Smooth muscle cell (in vitro differentiated cells): ENCODE measurements around the gene CKS1B. TPM values are rescaled to one million over a fixed set of nuclear protein-coding genes. Genes with fewer than 3 reads are reported as not detected.

Experiments
- DNase-seq: peaks from one replicate; lab custom pipeline; 2025; ENCODE audit not compliant: unreplicated experiment; lab: John Stamatoyannopoulos, UW
- H2AFZ ChIP-seq: fragments of 200-600 bp; sonication (generic); 2 replicates; pipeline ENCODE4 v1.6.0; 2016; ENCODE audit warnings: antibody characterized with exemption, low read depth, mild to moderate bottlenecking
- H3F3A ChIP-seq: fragments of 200-600 bp; sonication (generic); 2 replicates; pipeline ENCODE4 v1.6.0; 2017; ENCODE audit warnings: antibody characterized with exemption, low read depth
- H3K27ac ChIP-seq: fragments of 200-600 bp; sonication (generic); 2 replicates; pipeline ENCODE4 v1.5.1; 2016; ENCODE audit warnings: low read depth, mild to moderate bottlenecking
- H3K27me3 ChIP-seq: fragments of 200-600 bp; sonication (generic); 2 replicates; pipeline ENCODE4 v1.6.1; 2016; ENCODE audit warnings: low read depth, mild to moderate bottlenecking
- H3K36me3 ChIP-seq: fragments of 200-600 bp; sonication (generic); 2 replicates; pipeline ENCODE4 v1.5.1; 2016; ENCODE audit warnings: low read depth
- H3K4me1 ChIP-seq: fragments of 200-600 bp; sonication (generic); 2 replicates; pipeline ENCODE4 v1.5.1; 2016; ENCODE audit warnings: low read depth
- H3K4me2 ChIP-seq: fragments of 200-600 bp; sonication (generic); 2 replicates; pipeline ENCODE4 v1.6.0; 2016; ENCODE audit warnings: mild to moderate bottlenecking
- H3K4me3 ChIP-seq: fragments of 200-600 bp; sonication (generic); 2 replicates; pipeline ENCODE4 v1.5.1; 2016; ENCODE audit warnings: mild to moderate bottlenecking
- H3K79me2 ChIP-seq: fragments of 200-600 bp; sonication (generic); 2 replicates; pipeline ENCODE4 v1.6.0; 2016; ENCODE audit warnings: low read depth, mild to moderate bottlenecking
- H3K9ac ChIP-seq: fragments of 200-600 bp; sonication (generic); 2 replicates; pipeline ENCODE4 v1.6.0; 2016; ENCODE audit warnings: low read depth
- H3K9me3 ChIP-seq: fragments of 200-600 bp; sonication (generic); replicated peaks from 2 replicates; pipeline ENCODE4 v1.5.1; 2016; ENCODE audit warnings: low read depth
- H4K20me1 ChIP-seq: fragments of 200-600 bp; sonication (generic); 2 replicates; pipeline ENCODE4 v1.6.0; 2016; ENCODE audit warnings: low read depth
- WGBS: methylation state at CpG from one replicate; pipeline ENCODE4 v1.1.7; 2016; ENCODE audit warnings: low lambda C conversion rate; 5-methylcytosine and 5-hydroxymethylcytosine counted together
- polyA plus RNA-seq: library from polyadenylated mRNA; unstranded; fragments of >200 nt; fragmentation: Nextera tagmentation; extraction: Ambion mirVana; gene quantifications from 2 replicates; pipeline ENCODE4 v1.2.1, GENCODE V29; 2016
- total RNA-seq: library from RNA; depleted of rRNA; stranded (reverse); fragments of >200 nt; gene quantifications from 2 replicates; pipeline ENCODE4 v1.2.3, GENCODE V29; 2014
- TF ChIP-seq, protein P1 (sequence below): fragments of 200-600 bp; sonication (generic); IDR thresholded peaks from 2 replicates; pipeline ENCODE4 v1.5.1; 2017; ENCODE audit warnings: borderline replicate concordance, mild to moderate bottlenecking, antibody characterized with exemption; ENCODE audit not compliant: insufficient read depth, poor library complexity, severe bottlenecking

The CKS1B gene
- total and polyA plus RNA-seq, 2 experiments from 2014 or later = 41.6 to 116 TPM

DNA sequence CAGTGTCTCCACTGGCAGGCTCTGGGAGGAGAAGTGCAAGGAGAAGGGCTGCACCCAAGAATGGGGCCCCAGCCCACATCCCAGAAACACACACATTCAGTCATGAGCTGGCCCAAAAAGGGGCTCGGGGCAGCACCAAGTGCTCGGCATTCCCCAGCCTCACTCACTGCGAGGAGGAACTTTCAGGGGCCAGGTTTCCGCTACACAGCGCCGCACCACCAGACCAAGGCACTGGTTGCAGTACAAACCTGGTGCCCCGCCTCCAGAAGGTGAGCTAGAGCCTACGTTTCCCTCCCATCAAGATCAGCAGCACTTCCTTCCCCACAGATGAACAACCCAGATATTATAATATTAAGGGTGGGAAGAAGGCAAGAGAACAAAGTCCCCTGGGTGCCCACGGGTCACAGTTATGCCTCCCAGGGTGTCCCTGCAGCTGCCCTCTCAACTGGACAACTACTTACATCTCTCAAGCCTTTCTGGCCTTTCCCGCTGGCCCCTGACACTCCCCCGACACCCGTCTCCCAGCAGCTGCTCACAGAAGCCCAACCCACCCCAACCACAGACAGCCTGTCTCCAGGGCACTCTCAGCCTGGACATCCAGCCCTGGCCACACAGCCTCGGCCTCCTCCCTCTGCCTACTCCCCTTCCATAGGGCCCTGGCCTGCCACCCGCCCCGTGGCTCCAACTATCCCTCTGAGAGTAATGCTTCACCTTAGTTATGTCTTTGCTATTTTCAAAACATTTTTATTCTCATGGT lies 22.4 kb upstream of the CKS1B start:
- no peak overlapping the region for H3K4me2 ChIP-seq
- TF ChIP-seq, protein P1, sequence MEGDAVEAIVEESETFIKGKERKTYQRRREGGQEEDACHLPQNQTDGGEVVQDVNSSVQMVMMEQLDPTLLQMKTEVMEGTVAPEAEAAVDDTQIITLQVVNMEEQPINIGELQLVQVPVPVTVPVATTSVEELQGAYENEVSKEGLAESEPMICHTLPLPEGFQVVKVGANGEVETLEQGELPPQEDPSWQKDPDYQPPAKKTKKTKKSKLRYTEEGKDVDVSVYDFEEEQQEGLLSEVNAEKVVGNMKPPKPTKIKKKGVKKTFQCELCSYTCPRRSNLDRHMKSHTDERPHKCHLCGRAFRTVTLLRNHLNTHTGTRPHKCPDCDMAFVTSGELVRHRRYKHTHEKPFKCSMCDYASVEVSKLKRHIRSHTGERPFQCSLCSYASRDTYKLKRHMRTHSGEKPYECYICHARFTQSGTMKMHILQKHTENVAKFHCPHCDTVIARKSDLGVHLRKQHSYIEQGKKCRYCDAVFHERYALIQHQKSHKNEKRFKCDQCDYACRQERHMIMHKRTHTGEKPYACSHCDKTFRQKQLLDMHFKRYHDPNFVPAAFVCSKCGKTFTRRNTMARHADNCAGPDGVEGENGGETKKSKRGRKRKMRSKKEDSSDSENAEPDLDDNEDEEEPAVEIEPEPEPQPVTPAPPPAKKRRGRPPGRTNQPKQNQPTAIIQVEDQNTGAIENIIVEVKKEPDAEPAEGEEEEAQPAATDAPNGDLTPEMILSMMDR = no peak
- WGBS = 82% methylated on average over 14 of the region's 15 CpGs
- no peaks in the 10 kb centered on the region for H3K36me3 ChIP-seq
- H3K79me2 ChIP-seq = peaks cover 17% of the 10 kb centered on the region
- no peak overlapping the region for H3K27ac ChIP-seq
- no peak overlapping the region for H3K4me3 ChIP-seq
- no peak overlapping the region for H3K9ac ChIP-seq
- no peaks in the 10 kb centered on the region for H3K9me3 ChIP-seq
- H2AFZ ChIP-seq = no peak overlapping the region
- DNase-seq = no peak
- peaks cover 27% of the 10 kb centered on the region for H4K20me1 ChIP-seq
- H3K27me3 ChIP-seq = no peaks in the 10 kb centered on the region
- no peaks in the 10 kb centered on the region for H3F3A ChIP-seq
- peaks cover 12% of the 10 kb centered on the region for H3K4me1 ChIP-seq

DNA sequence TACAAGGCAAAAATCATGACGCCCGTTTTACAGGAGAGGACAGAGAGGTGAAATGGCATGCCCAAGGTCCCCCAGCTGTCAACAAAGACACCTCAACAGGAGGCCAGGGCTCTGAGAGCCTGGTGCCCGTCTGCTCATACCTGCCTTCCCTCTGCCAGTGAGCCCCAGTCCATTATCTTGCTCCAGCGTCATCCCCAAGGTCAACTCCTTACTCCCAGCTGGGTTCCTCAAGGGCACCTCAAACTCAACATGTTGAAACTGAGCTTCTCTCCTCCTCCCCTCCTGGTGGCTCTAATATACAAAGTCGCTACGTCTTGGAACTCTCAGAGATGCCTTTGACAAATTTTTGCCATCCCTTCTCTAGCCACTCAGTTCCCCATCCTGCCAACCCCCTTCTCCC lies 21.8 kb upstream of the CKS1B start:
- Histone ChIP-seq H3K4me3 (no peak overlapping the region), H3K36me3 (no peaks in the 10 kb centered on the region), H3K4me1 (peaks cover 18% of the 10 kb centered on the region), H4K20me1 (peaks cover 27% of the 10 kb centered on the region), H3K9ac (no peak overlapping the region), H3K27me3 (no peaks in the 10 kb centered on the region), H2AFZ (no peak overlapping the region), H3K9me3 (no peaks in the 10 kb centered on the region), H3K27ac (no peak overlapping the region), H3K4me2 (no peak overlapping the region), H3K79me2 (peaks cover 17% of the 10 kb centered on the region), H3F3A (no peaks in the 10 kb centered on the region)
- TF ChIP-seq, protein P1 = no peak
- DNase-seq = no peak
- 92% methylated on average over 6 of the region's 6 CpGs for WGBS

DNA sequence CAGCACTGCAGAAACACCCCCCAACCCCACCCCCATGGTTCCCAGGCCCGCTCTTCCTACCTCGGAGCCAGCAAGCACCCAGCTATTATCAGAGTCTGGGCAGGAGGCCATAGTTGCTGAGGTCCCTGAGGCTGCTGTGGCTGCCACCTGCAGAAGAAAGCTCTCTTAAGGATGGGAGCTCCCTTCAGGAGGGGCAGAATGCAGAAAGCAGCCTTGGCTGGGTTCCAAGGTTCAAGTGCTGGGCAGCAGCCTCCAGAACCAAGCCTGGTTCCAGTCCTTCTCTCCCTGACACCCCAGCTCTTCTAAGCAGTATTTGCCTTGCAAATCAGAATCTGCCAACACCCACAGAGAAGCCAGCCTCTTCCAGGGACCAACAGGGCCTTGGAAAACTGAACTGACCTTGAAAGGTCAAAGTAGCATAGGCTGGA lies 20.9 kb upstream of the CKS1B start:
- peaks cover 27% of the 10 kb centered on the region for H4K20me1 ChIP-seq
- no peaks in the 10 kb centered on the region for H3K9me3 ChIP-seq
- no peak overlapping the region for H3K27ac ChIP-seq
- H2AFZ ChIP-seq = no peak overlapping the region
- peaks cover 18% of the 10 kb centered on the region for H3K4me1 ChIP-seq
- no peak for DNase-seq
- no peaks in the 10 kb centered on the region for H3K27me3 ChIP-seq
- H3K4me2 ChIP-seq = no peak overlapping the region
- H3K36me3 ChIP-seq = no peaks in the 10 kb centered on the region
- 100% methylated on average over 2 of the region's 2 CpGs for WGBS
- H3F3A ChIP-seq = no peaks in the 10 kb centered on the region
- peaks cover 17% of the 10 kb centered on the region for H3K79me2 ChIP-seq
- TF ChIP-seq, protein P1 = no peak
- H3K4me3 ChIP-seq = no peak overlapping the region
- H3K9ac ChIP-seq = no peak overlapping the region

DNA sequence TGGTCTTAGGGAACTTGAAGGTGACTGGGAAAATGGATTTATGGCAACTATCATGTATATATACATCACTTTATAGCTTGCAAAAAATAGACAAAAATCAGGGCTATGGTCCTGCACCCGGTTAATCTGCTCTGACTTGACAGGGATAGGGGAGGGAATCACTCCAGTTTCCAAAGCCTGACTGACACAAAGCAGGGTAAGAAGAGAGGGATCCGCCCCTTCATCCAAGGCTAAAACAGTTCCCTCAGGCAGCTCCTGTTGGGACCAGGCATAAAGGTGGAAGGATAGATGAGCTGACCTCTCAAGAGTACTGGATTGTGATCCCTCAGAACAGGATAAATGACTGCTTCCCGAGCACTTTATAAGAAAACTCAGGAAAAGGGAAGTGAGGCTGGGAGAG lies 19.9 kb upstream of the CKS1B start:
- TF ChIP-seq, protein P1 = no peak
- no peak for DNase-seq
- no peak overlapping the region for H3K4me3 ChIP-seq
- no peaks in the 10 kb centered on the region for H3F3A ChIP-seq
- peak overlapping the region; percentile 81 for H3K9ac ChIP-seq
- H3K9me3 ChIP-seq = no peaks in the 10 kb centered on the region
- 88% methylated on average over 3 of the region's 3 CpGs for WGBS
- H2AFZ ChIP-seq = no peak overlapping the region
- H3K4me2 ChIP-seq = peak overlapping the region; percentile 89
- peak overlapping the region; percentile 91 for H3K27ac ChIP-seq
- no peaks in the 10 kb centered on the region for H3K36me3 ChIP-seq
- H4K20me1 ChIP-seq = peaks cover 27% of the 10 kb centered on the region
- H3K4me1 ChIP-seq = peaks cover 18% of the 10 kb centered on the region
- H3K27me3 ChIP-seq = no peaks in the 10 kb centered on the region
- H3K79me2 ChIP-seq = peaks cover 17% of the 10 kb centered on the region
